ENCODE data around the gene TPM3.

The TPM3 gene

GRCh38 chr1:154199563-154199879 lies 7.6 kb upstream of the TPM3 start:
- no peaks in the 10 kb centered on the region for H3K36me3 ChIP-seq (ENCODE audit: control insufficient read depth in 1 of 2, insufficient read depth in 2 of 2, low read length in 2 of 2)
- H3K4me1 ChIP-seq (ENCODE audit: control insufficient read depth in 1 of 2, insufficient read depth in 2 of 2, low read length in 2 of 2) = no peaks in the 10 kb centered on the region
- no peak overlapping the region for H3K27ac ChIP-seq (ENCODE audit: low read length)
- H3K4me3 ChIP-seq (ENCODE audit: low read depth in 1 of 2, low read length in 2 of 2) = no peak overlapping the region
- H3K9me3 ChIP-seq (ENCODE audit: control insufficient read depth in 1 of 2, low read length in 2 of 2) = no peaks in the 10 kb centered on the region
- no peaks in the 10 kb centered on the region for H3K27me3 ChIP-seq (ENCODE audit: low read depth, low read length)

GRCh38 chr1:154198756-154199562 lies 7.1 kb upstream of the TPM3 start:
- Histone ChIP-seq H3K4me3 (ENCODE audit: low read depth in 1 of 2, low read length in 2 of 2) (no peak overlapping the region), H3K27ac (ENCODE audit: low read length) (no peak overlapping the region), H3K9me3 (ENCODE audit: control insufficient read depth in 1 of 2, low read length in 2 of 2) (no peaks in the 10 kb centered on the region), H3K36me3 (ENCODE audit: control insufficient read depth in 1 of 2, insufficient read depth in 2 of 2, low read length in 2 of 2) (no peaks in the 10 kb centered on the region), H3K27me3 (ENCODE audit: low read depth, low read length) (no peaks in the 10 kb centered on the region), H3K4me1 (ENCODE audit: control insufficient read depth in 1 of 2, insufficient read depth in 2 of 2, low read length in 2 of 2) (no peaks in the 10 kb centered on the region)

- H3K27ac ChIP-seq (ENCODE audit: low read length) = no peak overlapping the region
- no peaks in the 10 kb centered on the region for H3K9me3 ChIP-seq (ENCODE audit: control insufficient read depth in 1 of 2, low read length in 2 of 2)
- H3K4me3 ChIP-seq (ENCODE audit: low read depth in 1 of 2, low read length in 2 of 2) = no peak overlapping the region
- no peaks in the 10 kb centered on the region for H3K4me1 ChIP-seq (ENCODE audit: control insufficient read depth in 1 of 2, insufficient read depth in 2 of 2, low read length in 2 of 2)
- no peaks in the 10 kb centered on the region for H3K36me3 ChIP-seq (ENCODE audit: control insufficient read depth in 1 of 2, insufficient read depth in 2 of 2, low read length in 2 of 2)
- peaks cover 6% of the 10 kb centered on the region for H3K27me3 ChIP-seq (ENCODE audit: low read depth, low read length)
Observed at GRCh38 chr1:154193821-154194220, 1.9 kb upstream of the TPM3 start.

GRCh38 chr1:154192476-154192875 lies 576 bp upstream of the TPM3 start:
- Histone ChIP-seq H3K4me3 (ENCODE audit: low read depth in 1 of 2, low read length in 2 of 2) (no peak overlapping the region), H3K27me3 (ENCODE audit: low read depth, low read length) (peaks cover 6% of the 10 kb centered on the region), H3K9me3 (ENCODE audit: control insufficient read depth in 1 of 2, low read length in 2 of 2) (no peaks in the 10 kb centered on the region), H3K27ac (ENCODE audit: low read length) (no peak overlapping the region), H3K36me3 (ENCODE audit: control insufficient read depth in 1 of 2, insufficient read depth in 2 of 2, low read length in 2 of 2) (no peaks in the 10 kb centered on the region), H3K4me1 (ENCODE audit: control insufficient read depth in 1 of 2, insufficient read depth in 2 of 2, low read length in 2 of 2) (no peaks in the 10 kb centered on the region)

GRCh38 chr1:154190550-154190949 lies 1.4 kb downstream of the TPM3 start:
- Histone ChIP-seq H3K4me1 (ENCODE audit: control insufficient read depth in 1 of 2, insufficient read depth in 2 of 2, low read length in 2 of 2) (no peaks in the 10 kb centered on the region), H3K27me3 (ENCODE audit: low read depth, low read length) (peaks cover 6% of the 10 kb centered on the region), H3K9me3 (ENCODE audit: control insufficient read depth in 1 of 2, low read length in 2 of 2) (no peaks in the 10 kb centered on the region), H3K4me3 (ENCODE audit: low read depth in 1 of 2, low read length in 2 of 2) (no peak overlapping the region), H3K27ac (ENCODE audit: low read length) (no peak overlapping the region), H3K36me3 (ENCODE audit: control insufficient read depth in 1 of 2, insufficient read depth in 2 of 2, low read length in 2 of 2) (no peaks in the 10 kb centered on the region)

GRCh38 chr1:154186852-154187501 lies 4.9 kb downstream of the TPM3 start:
- Histone ChIP-seq H3K36me3 (ENCODE audit: control insufficient read depth in 1 of 2, insufficient read depth in 2 of 2, low read length in 2 of 2) (no peaks in the 10 kb centered on the region), H3K4me1 (ENCODE audit: control insufficient read depth in 1 of 2, insufficient read depth in 2 of 2, low read length in 2 of 2) (peaks cover 0 to 3% of the 10 kb centered on the region in 2 donors), H3K27me3 (ENCODE audit: low read depth, low read length) (peaks cover 3% of the 10 kb centered on the region), H3K9me3 (ENCODE audit: control insufficient read depth in 1 of 2, low read length in 2 of 2) (no peaks in the 10 kb centered on the region), H3K4me3 (ENCODE audit: low read depth in 1 of 2, low read length in 2 of 2) (no peak overlapping the region), H3K27ac (ENCODE audit: low read length) (no peak overlapping the region)

GRCh38 chr1:154186177-154186576 lies 5.7 kb downstream of the TPM3 start:
- Histone ChIP-seq H3K9me3 (ENCODE audit: control insufficient read depth in 1 of 2, low read length in 2 of 2) (no peaks in the 10 kb centered on the region), H3K36me3 (ENCODE audit: control insufficient read depth in 1 of 2, insufficient read depth in 2 of 2, low read length in 2 of 2) (no peaks in the 10 kb centered on the region), H3K4me3 (ENCODE audit: low read depth in 1 of 2, low read length in 2 of 2) (no peak overlapping the region), H3K27me3 (ENCODE audit: low read depth, low read length) (no peaks in the 10 kb centered on the region), H3K27ac (ENCODE audit: low read length) (no peak overlapping the region), H3K4me1 (ENCODE audit: control insufficient read depth in 1 of 2, insufficient read depth in 2 of 2, low read length in 2 of 2) (peaks cover under 1 to 11% of the 10 kb centered on the region in 2 donors)

- H3K27ac ChIP-seq (ENCODE audit: low read length) = peak overlapping the region; percentile 90
- H3K4me3 ChIP-seq (ENCODE audit: low read depth in 1 of 2, low read length in 2 of 2) = peak overlapping the region; percentile 84 to 95
- peaks cover 0 to 4% of the 10 kb centered on the region in 2 donors for H3K36me3 ChIP-seq (ENCODE audit: control insufficient read depth in 1 of 2, insufficient read depth in 2 of 2, low read length in 2 of 2)
- H3K9me3 ChIP-seq (ENCODE audit: control insufficient read depth in 1 of 2, low read length in 2 of 2) = no peaks in the 10 kb centered on the region
- peaks cover 16 to 40% of the 10 kb centered on the region in 2 donors for H3K4me1 ChIP-seq (ENCODE audit: control insufficient read depth in 1 of 2, insufficient read depth in 2 of 2, low read length in 2 of 2)
- H3K27me3 ChIP-seq (ENCODE audit: low read depth, low read length) = no peaks in the 10 kb centered on the region
Observed at GRCh38 chr1:154183046-154183915, 8.6 kb downstream of the TPM3 start.

GRCh38 chr1:154182344-154183045 lies 9.4 kb downstream of the TPM3 start:
- Histone ChIP-seq H3K27ac (ENCODE audit: low read length) (peak overlapping the region; percentile 90), H3K4me3 (ENCODE audit: low read depth in 1 of 2, low read length in 2 of 2) (peak overlapping the region; percentile 84 to 95), H3K36me3 (ENCODE audit: control insufficient read depth in 1 of 2, insufficient read depth in 2 of 2, low read length in 2 of 2) (peaks cover 0 to 4% of the 10 kb centered on the region in 2 donors), H3K9me3 (ENCODE audit: control insufficient read depth in 1 of 2, low read length in 2 of 2) (no peaks in the 10 kb centered on the region), H3K4me1 (ENCODE audit: control insufficient read depth in 1 of 2, insufficient read depth in 2 of 2, low read length in 2 of 2) (peaks cover 16 to 45% of the 10 kb centered on the region in 2 donors), H3K27me3 (ENCODE audit: low read depth, low read length) (no peaks in the 10 kb centered on the region)

- Histone ChIP-seq H3K27ac (ENCODE audit: low read length) (peak overlapping the region; percentile 90), H3K27me3 (ENCODE audit: low read depth, low read length) (no peaks in the 10 kb centered on the region), H3K4me3 (ENCODE audit: low read depth in 1 of 2, low read length in 2 of 2) (peak overlapping the region; percentile 84 to 95), H3K4me1 (ENCODE audit: control insufficient read depth in 1 of 2, insufficient read depth in 2 of 2, low read length in 2 of 2) (peaks cover 20 to 51% of the 10 kb centered on the region in 2 donors), H3K9me3 (ENCODE audit: control insufficient read depth in 1 of 2, low read length in 2 of 2) (no peaks in the 10 kb centered on the region), H3K36me3 (ENCODE audit: control insufficient read depth in 1 of 2, insufficient read depth in 2 of 2, low read length in 2 of 2) (peaks cover 0 to 4% of the 10 kb centered on the region in 2 donors)
Observed at GRCh38 chr1:154181944-154182343, 10.0 kb downstream of the TPM3 start.
